Ishikawa (cell line): Measurements from ENCODE around the gene AATK.

Experiments used
- CEBPB ChIP-seq: IDR thresholded peaks from 2 replicates; pipeline ENCODE4 v1.6.1; 2012
- CREB1 ChIP-seq: IDR thresholded peaks from 2 replicates; pipeline ENCODE4 v1.6.1; 2012; ENCODE audit warnings: low read depth
- EGR1 ChIP-seq: IDR thresholded peaks from 2 replicates; pipeline ENCODE4 v1.6.1; 2012
- EP300 ChIP-seq: IDR thresholded peaks from 2 replicates; pipeline ENCODE4 v1.6.1; 2012; ENCODE audit warnings: borderline replicate concordance
- FOXM1 ChIP-seq: IDR thresholded peaks from 2 replicates; pipeline ENCODE4 v1.6.1; 2012; ENCODE audit warnings: low read depth, borderline replicate concordance
- MAX ChIP-seq: IDR thresholded peaks from 2 replicates; pipeline ENCODE4 v1.6.1; 2012
- NFIC ChIP-seq: IDR thresholded peaks from 2 replicates; pipeline ENCODE4 v1.6.1; 2012
- RAD21 ChIP-seq: IDR thresholded peaks from 2 replicates; pipeline ENCODE4 v1.6.1; 2012; ENCODE audit warnings: low read depth
- REST ChIP-seq: IDR thresholded peaks from 2 replicates; pipeline ENCODE4 v1.6.1; 2012; ENCODE audit warnings: low read depth, mild to moderate bottlenecking
- TAF1 ChIP-seq: IDR thresholded peaks from 2 replicates; pipeline ENCODE4 v1.6.1; 2012; ENCODE audit warnings: low read depth, mild to moderate bottlenecking
- TCF12 ChIP-seq: IDR thresholded peaks from 2 replicates; pipeline ENCODE4 v1.6.1; 2012; ENCODE audit warnings: low read depth
- TEAD4 ChIP-seq: IDR thresholded peaks from 2 replicates; pipeline ENCODE4 v1.6.1; 2012
- USF1 ChIP-seq: IDR thresholded peaks from 2 replicates; pipeline ENCODE4 v1.6.1; 2012
- YY1 ChIP-seq: IDR thresholded peaks from 2 replicates; pipeline ENCODE4 v1.6.1; 2012; ENCODE audit warnings: low read depth
- ZBTB7A ChIP-seq: IDR thresholded peaks from 2 replicates; pipeline ENCODE4 v1.6.1; 2012; ENCODE audit warnings: low read depth

AATK gene

GRCh38 chr17:81163051-81163695 is 2.8 kb downstream of the AATK start:
- TF ChIP-seq RAD21 = no peak
- TF ChIP-seq TAF1 = no peak
- no peak for TF ChIP-seq MAX
- no peak for TF ChIP-seq EP300
- TF ChIP-seq FOXM1 = no peak
- no peak for TF ChIP-seq USF1
- no peak for TF ChIP-seq EGR1
- TF ChIP-seq REST = no peak
- no peak for TF ChIP-seq YY1
- TF ChIP-seq TEAD4 = no peak
- TF ChIP-seq CEBPB = no peak
- TF ChIP-seq CREB1 = no peak
- TF ChIP-seq TCF12 = no peak
- TF ChIP-seq NFIC = no peak
- no peak for TF ChIP-seq ZBTB7A

GRCh38 chr17:81162491-81162890 is 3.5 kb downstream of the AATK start:
- TF ChIP-seq TAF1 = no peak
- TF ChIP-seq REST = no peak
- TF ChIP-seq ZBTB7A = no peak
- TF ChIP-seq TCF12 = no peak
- no peak for TF ChIP-seq EP300
- no peak for TF ChIP-seq YY1
- no peak for TF ChIP-seq CREB1
- TF ChIP-seq CEBPB = no peak
- no peak for TF ChIP-seq NFIC
- TF ChIP-seq RAD21 = no peak
- TF ChIP-seq FOXM1 = no peak
- no peak for TF ChIP-seq MAX
- no peak for TF ChIP-seq USF1
- no peak for TF ChIP-seq EGR1
- TF ChIP-seq TEAD4 = no peak

GRCh38 chr17:81161972-81162371 is 4.0 kb downstream of the AATK start:
- TF ChIP-seq YY1 (no peak), TEAD4 (no peak), MAX (no peak), CREB1 (no peak), CEBPB (no peak), USF1 (no peak), EP300 (no peak), TAF1 (no peak)

GRCh38 chr17:81161536-81161935 is 4.5 kb downstream of the AATK start:
- TF ChIP-seq REST (no peak), MAX (no peak)
